ENCODE measurements around the gene MUSK.
"Not testable (repeated sequence)": the region's sequence is repeated elsewhere in the genome, so short reads cannot be mapped to it uniquely, and the experiment has no call there.

The MUSK gene

DNA sequence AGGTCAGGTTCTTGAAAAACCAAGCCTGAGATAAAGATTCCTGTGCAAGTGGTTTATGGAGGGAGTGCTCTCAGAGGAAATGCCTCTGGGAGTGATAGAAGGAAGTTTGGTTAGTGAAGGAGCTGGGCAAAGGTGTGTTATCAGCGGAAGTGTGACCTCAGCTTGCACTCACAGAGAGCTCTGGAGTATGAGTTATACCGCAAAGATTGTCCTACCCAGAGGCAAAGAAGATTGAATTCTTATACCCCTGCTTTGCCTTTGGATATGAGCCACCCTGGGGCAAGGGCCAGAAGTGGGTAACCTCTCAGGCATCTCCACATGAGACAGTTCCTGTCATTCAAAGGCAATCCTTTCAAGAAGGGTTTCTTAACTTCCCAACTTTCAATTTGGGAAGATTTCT, 145.6 kb downstream of the MUSK start:
- TF ChIP-seq EZH2phosphoT487 (conservative IDR thresholded peaks at IDR 0.05; ENCODE audit: low read length), result no peak
- H3K36me3 ChIP-seq (ENCODE audit: low read length), result no peaks in the 10 kb centered on the region
- H3K4me2 ChIP-seq (ENCODE audit: low read depth, low read length, poor library complexity, severe bottlenecking), result no peak overlapping the region
- no peaks in the 10 kb centered on the region for H3K27me3 ChIP-seq (ENCODE audit: low read length)
- no peaks in the 10 kb centered on the region for H3F3A ChIP-seq (ENCODE audit: insufficient read depth)
- H2AFZ ChIP-seq (ENCODE audit: low read depth, low read length, severe bottlenecking), result no peak overlapping the region
- H3K9me3 ChIP-seq (ENCODE audit: insufficient read depth, low read length), result no peaks in the 10 kb centered on the region
- H3K9ac ChIP-seq (ENCODE audit: low read length), result no peak overlapping the region
- no peaks in the 10 kb centered on the region for H3K79me2 ChIP-seq (ENCODE audit: insufficient read depth, low read length)
- no peaks in the 10 kb centered on the region for H3K9me2 ChIP-seq (replicated peaks; ENCODE audit: insufficient read depth, low read length)
- H3K27ac ChIP-seq (ENCODE audit: low read depth, low read length), result no peak overlapping the region
- H3K4me3 ChIP-seq (ENCODE audit: insufficient read depth, low read length, poor library complexity, severe bottlenecking), result no peak overlapping the region
- no peaks in the 10 kb centered on the region for H4K20me1 ChIP-seq (ENCODE audit: low read depth, low read length)

DNA sequence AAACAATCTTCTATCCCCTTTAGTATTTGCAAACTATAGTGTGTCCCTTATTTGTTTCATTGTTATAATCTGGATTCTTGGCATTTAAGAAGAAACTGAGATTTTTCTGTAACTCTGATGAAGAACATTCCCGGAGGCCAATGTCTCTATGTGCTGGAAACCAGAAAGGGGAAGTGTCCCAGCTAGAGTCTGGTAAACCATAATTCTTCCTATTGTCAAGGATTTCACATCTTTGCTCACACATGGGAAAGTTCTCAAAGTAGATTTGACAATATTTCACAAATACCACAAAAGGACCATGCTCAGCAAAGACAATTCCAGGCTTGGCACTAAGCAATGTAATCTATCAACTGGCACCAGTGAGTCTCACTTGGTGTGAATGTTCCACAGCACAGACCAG, 146.8 kb downstream of the MUSK start:
- H3K27ac ChIP-seq (ENCODE audit: low read depth, low read length), result no peak overlapping the region
- H3K9me2 ChIP-seq (replicated peaks; ENCODE audit: insufficient read depth, low read length), result no peaks in the 10 kb centered on the region
- H3K79me2 ChIP-seq (ENCODE audit: insufficient read depth, low read length), result no peaks in the 10 kb centered on the region
- H3K9ac ChIP-seq (ENCODE audit: low read length), result no peak overlapping the region
- no peak overlapping the region for H3K4me2 ChIP-seq (ENCODE audit: low read depth, low read length, poor library complexity, severe bottlenecking)
- H2AFZ ChIP-seq (ENCODE audit: low read depth, low read length, severe bottlenecking), result no peak overlapping the region
- H3K36me3 ChIP-seq (ENCODE audit: low read length), result no peaks in the 10 kb centered on the region
- H3K4me3 ChIP-seq (ENCODE audit: insufficient read depth, low read length, poor library complexity, severe bottlenecking), result no peak overlapping the region
- no peaks in the 10 kb centered on the region for H3K9me3 ChIP-seq (ENCODE audit: insufficient read depth, low read length)
- no peaks in the 10 kb centered on the region for H4K20me1 ChIP-seq (ENCODE audit: low read depth, low read length)
- no peaks in the 10 kb centered on the region for H3K27me3 ChIP-seq (ENCODE audit: low read length)
- H3F3A ChIP-seq (ENCODE audit: insufficient read depth), result no peaks in the 10 kb centered on the region
- TF ChIP-seq CTCF (IDR thresholded peaks at IDR 0.05; ENCODE audit: insufficient read depth, low read length, poor library complexity, severe bottlenecking), result no peak
- no peak for TF ChIP-seq EZH2phosphoT487 (conservative IDR thresholded peaks at IDR 0.05; ENCODE audit: low read length)

DNA sequence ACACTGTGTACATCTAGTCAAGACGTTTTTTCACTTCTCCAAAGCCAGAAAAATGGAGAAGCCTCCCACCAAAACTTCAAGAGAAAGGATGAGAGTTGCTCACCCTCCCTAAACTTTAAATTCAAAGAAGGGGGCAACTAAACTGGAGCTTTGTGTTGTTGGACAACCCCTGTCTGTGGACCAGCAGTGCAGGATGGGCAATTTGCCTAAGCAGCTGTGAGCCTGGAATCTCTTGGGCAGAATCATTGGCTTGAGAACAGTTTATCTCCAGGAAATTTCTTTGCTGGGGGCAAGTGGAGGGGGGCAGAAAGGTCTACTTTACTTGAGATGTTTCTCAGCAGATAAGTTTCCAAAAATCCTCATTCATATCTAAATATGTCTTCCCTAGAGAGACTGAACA, 151.8 kb downstream of the MUSK start:
- no peaks in the 10 kb centered on the region for H4K20me1 ChIP-seq (ENCODE audit: low read depth, low read length)
- no peaks in the 10 kb centered on the region for H3K9me2 ChIP-seq (replicated peaks; ENCODE audit: insufficient read depth, low read length)
- H3K27ac ChIP-seq (ENCODE audit: low read depth, low read length), result no peak overlapping the region
- no peak overlapping the region for H3K9ac ChIP-seq (ENCODE audit: low read length)
- H3K9me3 ChIP-seq (ENCODE audit: insufficient read depth, low read length), result no peaks in the 10 kb centered on the region
- H3K4me3 ChIP-seq (ENCODE audit: insufficient read depth, low read length, poor library complexity, severe bottlenecking), result no peak overlapping the region
- H2AFZ ChIP-seq (ENCODE audit: low read depth, low read length, severe bottlenecking), result no peak overlapping the region
- H3K79me2 ChIP-seq (ENCODE audit: insufficient read depth, low read length), result no peaks in the 10 kb centered on the region
- H3F3A ChIP-seq (ENCODE audit: insufficient read depth), result no peaks in the 10 kb centered on the region
- H3K36me3 ChIP-seq (ENCODE audit: low read length), result no peaks in the 10 kb centered on the region
- H3K27me3 ChIP-seq (ENCODE audit: low read length), result no peaks in the 10 kb centered on the region
- H3K4me2 ChIP-seq (ENCODE audit: low read depth, low read length, poor library complexity, severe bottlenecking), result no peak overlapping the region
- TF ChIP-seq EZH2phosphoT487 (conservative IDR thresholded peaks at IDR 0.05; ENCODE audit: low read length) (no peak), CTCF (IDR thresholded peaks at IDR 0.05; ENCODE audit: insufficient read depth, low read length, poor library complexity, severe bottlenecking) (no peak)

GRCh38 chr9:110821064-110821463, 152.5 kb downstream of the MUSK start:
- H4K20me1 ChIP-seq (ENCODE audit: low read depth, low read length), result no peaks in the 10 kb centered on the region
- H2AFZ ChIP-seq (ENCODE audit: low read depth, low read length, severe bottlenecking), result no peak overlapping the region
- no peak overlapping the region for H3K4me2 ChIP-seq (ENCODE audit: low read depth, low read length, poor library complexity, severe bottlenecking)
- H3K27ac ChIP-seq (ENCODE audit: low read depth, low read length), result no peak overlapping the region
- no peaks in the 10 kb centered on the region for H3K9me3 ChIP-seq (ENCODE audit: insufficient read depth, low read length)
- H3F3A ChIP-seq (ENCODE audit: insufficient read depth), result no peaks in the 10 kb centered on the region
- no peak overlapping the region for H3K4me3 ChIP-seq (ENCODE audit: insufficient read depth, low read length, poor library complexity, severe bottlenecking)
- no peaks in the 10 kb centered on the region for H3K36me3 ChIP-seq (ENCODE audit: low read length)
- TF ChIP-seq EZH2phosphoT487 (conservative IDR thresholded peaks at IDR 0.05; ENCODE audit: low read length) (no peak), CTCF (IDR thresholded peaks at IDR 0.05; ENCODE audit: insufficient read depth, low read length, poor library complexity, severe bottlenecking) (no peak)
- H3K9me2 ChIP-seq (replicated peaks; ENCODE audit: insufficient read depth, low read length), result no peaks in the 10 kb centered on the region
- no peak overlapping the region for H3K9ac ChIP-seq (ENCODE audit: low read length)
- H3K79me2 ChIP-seq (ENCODE audit: insufficient read depth, low read length), result no peaks in the 10 kb centered on the region
- no peaks in the 10 kb centered on the region for H3K27me3 ChIP-seq (ENCODE audit: low read length)

DNA sequence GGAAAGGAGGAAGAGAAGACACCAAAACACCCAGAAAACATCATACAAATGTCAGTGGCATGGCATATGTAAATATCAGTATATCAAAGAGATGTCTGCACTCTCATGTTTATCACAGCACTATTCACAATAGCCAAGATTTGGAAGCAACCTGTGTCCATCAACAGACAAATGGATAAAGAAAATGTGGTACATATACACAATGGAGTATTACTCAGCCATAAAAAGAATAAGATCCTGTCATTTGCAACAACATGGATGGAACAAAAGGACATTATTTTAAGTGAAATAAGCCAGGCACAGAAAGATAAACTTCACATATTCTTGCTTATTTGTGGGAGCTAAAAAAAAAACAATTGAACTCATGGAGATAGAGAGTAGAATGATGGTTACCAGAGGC, 156.5 kb downstream of the MUSK start:
- not testable (repeated sequence) for H3K4me3 ChIP-seq (ENCODE audit: insufficient read depth, low read length, poor library complexity, severe bottlenecking); H3F3A ChIP-seq (ENCODE audit: insufficient read depth); H3K9ac ChIP-seq (ENCODE audit: low read length); H3K36me3 ChIP-seq (ENCODE audit: low read length); H3K9me2 ChIP-seq (replicated peaks; ENCODE audit: insufficient read depth, low read length); H3K27ac ChIP-seq (ENCODE audit: low read depth, low read length); H3K27me3 ChIP-seq (ENCODE audit: low read length); H3K79me2 ChIP-seq (ENCODE audit: insufficient read depth, low read length); H2AFZ ChIP-seq (ENCODE audit: low read depth, low read length, severe bottlenecking); H4K20me1 ChIP-seq (ENCODE audit: low read depth, low read length); H3K4me2 ChIP-seq (ENCODE audit: low read depth, low read length, poor library complexity, severe bottlenecking); H3K9me3 ChIP-seq (ENCODE audit: insufficient read depth, low read length)

Data from SU-DHL-6 (cell line).